ENCODE data around the gene GBA2.

The GBA2 gene

GRCh38 chr9:35757892-35758275 lies 8.9 kb upstream of the GBA2 start:
- no peak for TF ChIP-seq CTCF (IDR thresholded peaks at IDR 0.05; ENCODE audit: borderline replicate concordance, insufficient read depth, low read depth, low read length)
- H3K4me3 ChIP-seq (ENCODE audit: low read depth, low read length): peak overlapping the region; percentile 55

GRCh38 chr9:35757226-35757891 lies 8.3 kb upstream of the GBA2 start:
- H3K4me3 ChIP-seq (ENCODE audit: low read depth, low read length): peak overlapping the region; percentile 55

GRCh38 chr9:35756275-35757225 lies 7.5 kb upstream of the GBA2 start:
- TF ChIP-seq CTCF (IDR thresholded peaks at IDR 0.05; ENCODE audit: borderline replicate concordance, insufficient read depth, low read depth, low read length): peak; percentile 93

More at GRCh38 chr9:35757226-35757891, 8.3 kb upstream of the GBA2 start:
- no peak for TF ChIP-seq CTCF (IDR thresholded peaks at IDR 0.05; ENCODE audit: borderline replicate concordance, insufficient read depth, low read depth, low read length)

GRCh38 chr9:35755071-35755470 lies 6.0 kb upstream of the GBA2 start:
- TF ChIP-seq CTCF (IDR thresholded peaks at IDR 0.05; ENCODE audit: borderline replicate concordance, insufficient read depth, low read depth, low read length): no peak
- no peak overlapping the region for H3K4me3 ChIP-seq (ENCODE audit: low read depth, low read length)

More at GRCh38 chr9:35756275-35757225, 7.5 kb upstream of the GBA2 start:
- H3K4me3 ChIP-seq (ENCODE audit: low read depth, low read length): peak overlapping the region; percentile 55

- no peak for TF ChIP-seq CTCF (IDR thresholded peaks at IDR 0.05; ENCODE audit: borderline replicate concordance, insufficient read depth, low read depth, low read length)
Observed at GRCh38 chr9:35754264-35754663, 5.2 kb upstream of the GBA2 start, which contains the start of gene MSMP. Gene MSMP (minus strand): TSS chr9:35754276. CDS start chr9:35754129, 147 bp downstream.

GRCh38 chr9:35753466-35753865 lies 4.4 kb upstream of the GBA2 start:
- no peak for TF ChIP-seq CTCF (IDR thresholded peaks at IDR 0.05; ENCODE audit: borderline replicate concordance, insufficient read depth, low read depth, low read length)
- no peak overlapping the region for H3K4me3 ChIP-seq (ENCODE audit: low read depth, low read length)

More at GRCh38 chr9:35754264-35754663, 5.2 kb upstream of the GBA2 start, which contains the start of gene MSMP:
- no peak within 1 kb of the TSS for H3K4me3 ChIP-seq (ENCODE audit: low read depth, low read length)
